HG03280 (cell line): ENCODE measurements around the gene DLG2.

ENCODE experiments used
- ATAC-seq: cut with Tn5 transposase; IDR thresholded peaks from one replicate; pipeline ENCODE4 v1.9.1; 2021; ENCODE audit warnings: mild to moderate bottlenecking, moderate library complexity; ENCODE audit not compliant: unreplicated experiment

Gene DLG2

GRCh38 chr11:83845797-83846196 is 1781.3 kb downstream of the DLG2 start:
- no peak for ATAC-seq

- ATAC-seq, result no peak
Measured at GRCh38 chr11:83840326-83840725, 1786.8 kb downstream of the DLG2 start.

GRCh38 chr11:83836883-83837654 is 1790.1 kb downstream of the DLG2 start:
- ATAC-seq, result peak; percentile 81

- ATAC-seq, result no peak
Measured at GRCh38 chr11:83836065-83836464, 1791.1 kb downstream of the DLG2 start.

GRCh38 chr11:83835423-83835822 is 1791.7 kb downstream of the DLG2 start:
- ATAC-seq, result peak; percentile 58

GRCh38 chr11:83831929-83832328 is 1795.2 kb downstream of the DLG2 start:
- no peak for ATAC-seq

- ATAC-seq, result peak; percentile 78
Measured at GRCh38 chr11:83827940-83828554, 1799.1 kb downstream of the DLG2 start.

- ATAC-seq, result no peak
Measured at GRCh38 chr11:83827520-83827919, 1799.6 kb downstream of the DLG2 start.

- no peak for ATAC-seq
Measured at GRCh38 chr11:83826078-83826477, 1801.1 kb downstream of the DLG2 start.

GRCh38 chr11:83823461-83824025 is 1803.6 kb downstream of the DLG2 start:
- no peak for ATAC-seq

GRCh38 chr11:83819931-83820549 is 1807.1 kb downstream of the DLG2 start:
- ATAC-seq, result no peak

GRCh38 chr11:83818349-83818748 is 1808.8 kb downstream of the DLG2 start:
- ATAC-seq, result no peak

- ATAC-seq, result no peak
Measured at GRCh38 chr11:83816572-83817187, 1810.5 kb downstream of the DLG2 start.

- no peak for ATAC-seq
Measured at GRCh38 chr11:83815736-83816135, 1811.4 kb downstream of the DLG2 start.

GRCh38 chr11:83813296-83813695 is 1813.8 kb downstream of the DLG2 start:
- ATAC-seq, result no peak

- no peak for ATAC-seq
Measured at GRCh38 chr11:83809274-83809673, 1817.9 kb downstream of the DLG2 start.

GRCh38 chr11:83801799-83802198 is 1825.3 kb downstream of the DLG2 start:
- ATAC-seq, result no peak

- ATAC-seq, result no peak
Measured at GRCh38 chr11:83793310-83793709, 1833.8 kb downstream of the DLG2 start.

GRCh38 chr11:83791557-83791956 is 1835.6 kb downstream of the DLG2 start:
- no peak for ATAC-seq

GRCh38 chr11:83785942-83786341 is 1841.2 kb downstream of the DLG2 start:
- ATAC-seq, result no peak

GRCh38 chr11:83784419-83784818 is 1842.7 kb downstream of the DLG2 start:
- no peak for ATAC-seq
